WTC11 (cell line): Measurements from ENCODE around the gene PTPRH. TPM values are rescaled to one million over a fixed set of nuclear protein-coding genes. Genes with fewer than 3 reads are reported as not detected.

Source experiments
- ATAC-seq: fragments of 200-7000 bp; cut with Tn5 transposase; 2 replicates; pipeline ENCODE4 v1.10.0; 2021; ENCODE audit warnings: mild to moderate bottlenecking, moderate library complexity
- CTCF ChIA-PET: fragments of 300-600 bp; sonication (Branson Sonifier 250); formaldehyde crosslinking; loops from one replicate; lab custom pipeline; 2021; ENCODE audit warnings: antibody characterized with exemption; lab: Charles Lee
- POLR2A ChIA-PET: fragments of 350-600 bp; sonication (Branson Sonifier 250); formaldehyde crosslinking; loops from one replicate; lab custom pipeline; 2021; ENCODE audit warnings: antibody characterized with exemption; lab: Charles Lee
- DNase-seq: peaks from one replicate; pipeline ENCODE4 v3.0.0; 2021; ENCODE audit warnings: low spot score
- H3K27ac Mint-ChIP-seq: 2 replicates; pipeline ENCODE4 v1.8.0; 2021; ENCODE audit warnings: mixed read lengths
- H3K27me3 Mint-ChIP-seq: 2 replicates; pipeline ENCODE4 v1.8.0; 2021; ENCODE audit warnings: low read depth, mild to moderate bottlenecking, moderate library complexity, mixed read lengths
- H3K36me3 Mint-ChIP-seq: 2 replicates; pipeline ENCODE4 v1.8.0; 2021; ENCODE audit warnings: mixed read lengths
- H3K4me1 Mint-ChIP-seq: 2 replicates; pipeline ENCODE4 v1.8.0; 2022; ENCODE audit warnings: mixed read lengths
- H3K4me3 Mint-ChIP-seq: 2 replicates; pipeline ENCODE4 v1.8.0; 2021; ENCODE audit warnings: mild to moderate bottlenecking, moderate library complexity, mixed read lengths
- H3K9me3 Mint-ChIP-seq: 2 replicates; pipeline ENCODE4 v1.8.0; 2021; ENCODE audit warnings: mixed read lengths
- FOXK1 ChIP-seq: sonication (generic); formaldehyde crosslinking; IDR thresholded peaks from 2 replicates; pipeline ENCODE4 v1.8.0; 2022; ENCODE audit warnings: mild to moderate bottlenecking, moderate library complexity, missing genetic modification reagents
- NR2C2 ChIP-seq: sonication (generic); formaldehyde crosslinking; IDR thresholded peaks from 2 replicates; pipeline ENCODE4 v1.8.0; 2022; ENCODE audit warnings: mild to moderate bottlenecking, missing genetic modification reagents
- RORB ChIP-seq: fragments of 250-450 bp; sonication (Bioruptor Pico); IDR thresholded peaks from 2 replicates; pipeline ENCODE4 v1.9.0; 2021; ENCODE audit warnings: mild to moderate bottlenecking
- SP1 ChIP-seq: sonication (generic); formaldehyde crosslinking; conservative IDR thresholded peaks from 2 replicates; pipeline ENCODE4 v1.8.1; 2022; ENCODE audit warnings: missing genetic modification reagents
- ZNF232 ChIP-seq: sonication (generic); formaldehyde crosslinking; IDR thresholded peaks from 2 replicates; pipeline ENCODE4 v1.8.0; 2022; ENCODE audit warnings: mild to moderate bottlenecking, missing genetic modification reagents
- total RNA-seq: library from RNA; stranded (reverse); gene quantifications from 3 replicates; pipeline ENCODE4 v1.2.3, GENCODE V29; 2021
- TF ChIP-seq, protein P1 (sequence below): fragments of 250-450 bp; sonication (Bioruptor Pico); IDR thresholded peaks from 2 replicates; pipeline ENCODE4 v1.9.0; 2021; ENCODE audit warnings: mild to moderate bottlenecking, borderline replicate concordance
- TF ChIP-seq, protein P2 (sequence below): sonication (generic); formaldehyde crosslinking; IDR thresholded peaks from 2 replicates; pipeline ENCODE4 v1.8.0; 2022; ENCODE audit warnings: missing genetic modification reagents
- TF ChIP-seq, protein P3 (sequence below): sonication (generic); formaldehyde crosslinking; IDR thresholded peaks from 2 replicates; pipeline ENCODE4 v1.8.0; 2022; ENCODE audit warnings: mild to moderate bottlenecking, missing genetic modification reagents
- TF ChIP-seq, protein P4 (sequence below): fragments of 250-450 bp; sonication (Bioruptor Pico); conservative IDR thresholded peaks from 2 replicates; pipeline ENCODE4 v1.9.0; 2021; ENCODE audit warnings: mild to moderate bottlenecking
- TF ChIP-seq, protein P5 (sequence below): fragments of 200-600 bp; IDR thresholded peaks from 2 replicates; pipeline ENCODE4 v1.8.0; 2022; ENCODE audit warnings: antibody characterized with exemption
- TF ChIP-seq, protein P6 (sequence below): sonication (generic); formaldehyde crosslinking; IDR thresholded peaks from 2 replicates; pipeline ENCODE4 v1.8.1; 2023; ENCODE audit warnings: mild to moderate bottlenecking, moderate library complexity, missing genetic modification reagents
- TF ChIP-seq, protein P7 (sequence below): sonication (generic); formaldehyde crosslinking; IDR thresholded peaks from 2 replicates; pipeline ENCODE4 v1.8.1; 2022; ENCODE audit warnings: mild to moderate bottlenecking, moderate library complexity, missing genetic modification reagents

PTPRH gene
- total RNA-seq, 1 experiment from 2014 or later, result 0.63 TPM

DNA sequence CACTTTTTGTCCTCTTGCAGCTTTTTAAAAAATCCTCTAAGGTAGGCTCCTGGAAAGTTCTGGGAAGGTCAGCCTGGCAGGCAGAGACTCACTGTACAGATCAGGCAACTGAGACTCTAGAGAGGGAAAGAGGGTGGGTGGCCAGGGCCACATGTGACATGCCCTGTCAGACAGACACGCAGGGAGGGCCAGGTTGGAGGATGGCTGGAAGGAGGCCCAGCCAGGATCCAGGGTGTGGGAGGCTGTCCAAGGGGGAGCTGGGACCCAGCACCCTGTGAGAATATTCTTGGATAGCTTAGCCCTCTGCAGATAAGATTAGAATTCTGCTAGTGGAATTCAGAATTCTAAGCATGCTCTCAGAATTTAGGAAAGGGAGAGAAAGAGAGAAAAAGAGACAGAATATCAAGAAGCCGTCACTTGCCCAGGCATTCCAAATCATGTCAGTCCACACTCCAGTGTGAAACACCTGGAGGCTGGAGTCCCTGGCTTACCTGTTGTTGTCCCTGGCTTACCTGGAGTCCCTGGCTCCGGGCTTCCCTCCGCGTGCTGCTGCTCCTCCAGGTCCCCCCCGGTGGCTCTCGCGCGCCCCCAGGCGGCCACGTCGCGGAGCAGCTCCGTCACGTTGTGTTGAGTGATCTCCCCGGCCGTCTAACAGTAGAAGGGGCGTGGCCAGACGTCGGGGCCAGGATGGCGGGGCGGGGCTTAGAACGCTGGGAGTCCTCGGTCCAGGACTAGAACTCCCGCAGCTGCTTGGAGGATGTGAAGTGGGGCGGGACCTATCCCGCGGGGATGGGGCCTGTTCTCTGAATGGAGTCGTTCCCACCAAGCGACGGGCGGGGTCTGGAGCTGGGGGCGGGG is 48.9 kb downstream of the PTPRH start:
- POLR2A ChIA-PET, result interaction anchor here (0.6 to 1.9 kb wide), 6 partner anchors 11 to 279 kb away, joined by 3 to 11 read pairs (median 4); partner anchors contain the start of gene TNNT1
- no peak overlapping the region for H3K27ac Mint-ChIP-seq
- DNase-seq, result peak; percentile 100
- TF ChIP-seq, protein P1, sequence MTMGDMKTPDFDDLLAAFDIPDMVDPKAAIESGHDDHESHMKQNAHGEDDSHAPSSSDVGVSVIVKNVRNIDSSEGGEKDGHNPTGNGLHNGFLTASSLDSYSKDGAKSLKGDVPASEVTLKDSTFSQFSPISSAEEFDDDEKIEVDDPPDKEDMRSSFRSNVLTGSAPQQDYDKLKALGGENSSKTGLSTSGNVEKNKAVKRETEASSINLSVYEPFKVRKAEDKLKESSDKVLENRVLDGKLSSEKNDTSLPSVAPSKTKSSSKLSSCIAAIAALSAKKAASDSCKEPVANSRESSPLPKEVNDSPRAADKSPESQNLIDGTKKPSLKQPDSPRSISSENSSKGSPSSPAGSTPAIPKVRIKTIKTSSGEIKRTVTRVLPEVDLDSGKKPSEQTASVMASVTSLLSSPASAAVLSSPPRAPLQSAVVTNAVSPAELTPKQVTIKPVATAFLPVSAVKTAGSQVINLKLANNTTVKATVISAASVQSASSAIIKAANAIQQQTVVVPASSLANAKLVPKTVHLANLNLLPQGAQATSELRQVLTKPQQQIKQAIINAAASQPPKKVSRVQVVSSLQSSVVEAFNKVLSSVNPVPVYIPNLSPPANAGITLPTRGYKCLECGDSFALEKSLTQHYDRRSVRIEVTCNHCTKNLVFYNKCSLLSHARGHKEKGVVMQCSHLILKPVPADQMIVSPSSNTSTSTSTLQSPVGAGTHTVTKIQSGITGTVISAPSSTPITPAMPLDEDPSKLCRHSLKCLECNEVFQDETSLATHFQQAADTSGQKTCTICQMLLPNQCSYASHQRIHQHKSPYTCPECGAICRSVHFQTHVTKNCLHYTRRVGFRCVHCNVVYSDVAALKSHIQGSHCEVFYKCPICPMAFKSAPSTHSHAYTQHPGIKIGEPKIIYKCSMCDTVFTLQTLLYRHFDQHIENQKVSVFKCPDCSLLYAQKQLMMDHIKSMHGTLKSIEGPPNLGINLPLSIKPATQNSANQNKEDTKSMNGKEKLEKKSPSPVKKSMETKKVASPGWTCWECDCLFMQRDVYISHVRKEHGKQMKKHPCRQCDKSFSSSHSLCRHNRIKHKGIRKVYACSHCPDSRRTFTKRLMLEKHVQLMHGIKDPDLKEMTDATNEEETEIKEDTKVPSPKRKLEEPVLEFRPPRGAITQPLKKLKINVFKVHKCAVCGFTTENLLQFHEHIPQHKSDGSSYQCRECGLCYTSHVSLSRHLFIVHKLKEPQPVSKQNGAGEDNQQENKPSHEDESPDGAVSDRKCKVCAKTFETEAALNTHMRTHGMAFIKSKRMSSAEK (CRISPR knock-in tag), result no peak
- TF ChIP-seq ZNF232 (CRISPR knock-in tag) (0 out of 2 replicates have a peak, but pooled peaks have one; percentile 23), FOXK1 (0 out of 2 replicates have a peak, but pooled peaks have one; percentile 35), SP1 (peak; percentile 96), RORB (CRISPR knock-in tag) (no peak), NR2C2 (CRISPR knock-in tag) (no peak)
- TF ChIP-seq, protein P2, sequence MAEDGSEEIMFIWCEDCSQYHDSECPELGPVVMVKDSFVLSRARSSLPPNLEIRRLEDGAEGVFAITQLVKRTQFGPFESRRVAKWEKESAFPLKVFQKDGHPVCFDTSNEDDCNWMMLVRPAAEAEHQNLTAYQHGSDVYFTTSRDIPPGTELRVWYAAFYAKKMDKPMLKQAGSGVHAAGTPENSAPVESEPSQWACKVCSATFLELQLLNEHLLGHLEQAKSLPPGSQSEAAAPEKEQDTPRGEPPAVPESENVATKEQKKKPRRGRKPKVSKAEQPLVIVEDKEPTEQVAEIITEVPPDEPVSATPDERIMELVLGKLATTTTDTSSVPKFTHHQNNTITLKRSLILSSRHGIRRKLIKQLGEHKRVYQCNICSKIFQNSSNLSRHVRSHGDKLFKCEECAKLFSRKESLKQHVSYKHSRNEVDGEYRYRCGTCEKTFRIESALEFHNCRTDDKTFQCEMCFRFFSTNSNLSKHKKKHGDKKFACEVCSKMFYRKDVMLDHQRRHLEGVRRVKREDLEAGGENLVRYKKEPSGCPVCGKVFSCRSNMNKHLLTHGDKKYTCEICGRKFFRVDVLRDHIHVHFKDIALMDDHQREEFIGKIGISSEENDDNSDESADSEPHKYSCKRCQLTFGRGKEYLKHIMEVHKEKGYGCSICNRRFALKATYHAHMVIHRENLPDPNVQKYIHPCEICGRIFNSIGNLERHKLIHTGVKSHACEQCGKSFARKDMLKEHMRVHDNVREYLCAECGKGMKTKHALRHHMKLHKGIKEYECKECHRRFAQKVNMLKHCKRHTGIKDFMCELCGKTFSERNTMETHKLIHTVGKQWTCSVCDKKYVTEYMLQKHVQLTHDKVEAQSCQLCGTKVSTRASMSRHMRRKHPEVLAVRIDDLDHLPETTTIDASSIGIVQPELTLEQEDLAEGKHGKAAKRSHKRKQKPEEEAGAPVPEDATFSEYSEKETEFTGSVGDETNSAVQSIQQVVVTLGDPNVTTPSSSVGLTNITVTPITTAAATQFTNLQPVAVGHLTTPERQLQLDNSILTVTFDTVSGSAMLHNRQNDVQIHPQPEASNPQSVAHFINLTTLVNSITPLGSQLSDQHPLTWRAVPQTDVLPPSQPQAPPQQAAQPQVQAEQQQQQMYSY (CRISPR knock-in tag), result 0 out of 2 replicates have a peak, but pooled peaks have one; percentile 34
- TF ChIP-seq, protein P3, sequence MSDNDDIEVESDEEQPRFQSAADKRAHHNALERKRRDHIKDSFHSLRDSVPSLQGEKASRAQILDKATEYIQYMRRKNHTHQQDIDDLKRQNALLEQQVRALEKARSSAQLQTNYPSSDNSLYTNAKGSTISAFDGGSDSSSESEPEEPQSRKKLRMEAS, result peak; percentile 81; the same call in 1 of the 2 replicates
- TF ChIP-seq, protein P4, sequence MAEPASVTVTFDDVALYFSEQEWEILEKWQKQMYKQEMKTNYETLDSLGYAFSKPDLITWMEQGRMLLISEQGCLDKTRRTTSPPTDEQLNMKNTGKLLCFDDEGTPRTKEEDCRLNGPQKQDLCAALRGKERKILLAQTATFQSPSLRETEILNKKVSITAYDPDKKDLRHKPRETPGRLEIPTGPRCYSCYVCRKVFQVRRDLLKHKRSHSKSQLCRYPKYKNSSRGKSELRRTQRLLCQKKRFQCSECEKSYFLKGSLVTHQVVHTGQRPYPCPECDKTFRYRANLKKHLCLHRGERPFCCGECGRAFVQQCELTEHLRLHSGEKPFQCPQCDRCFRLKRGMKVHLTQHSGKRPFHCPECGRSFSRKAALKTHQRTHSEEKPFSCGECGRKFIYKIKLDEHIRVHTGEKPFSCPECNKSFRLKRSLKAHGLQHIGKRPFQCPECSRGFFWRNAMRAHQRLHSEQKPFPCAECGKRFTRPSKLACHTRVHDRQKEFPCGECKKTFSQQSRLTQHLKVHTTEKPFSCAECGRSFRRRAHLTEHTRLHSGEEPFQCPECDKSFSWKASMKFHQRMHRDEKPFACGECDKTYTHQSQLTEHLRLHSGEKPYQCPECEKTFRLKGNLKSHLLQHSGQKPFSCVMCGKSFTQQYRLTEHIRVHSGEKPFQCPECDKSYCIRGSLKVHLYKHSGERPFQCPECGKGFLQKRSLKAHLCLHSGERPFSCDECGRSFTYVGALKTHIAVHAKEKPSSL (CRISPR knock-in tag), result no peak
- TF ChIP-seq, protein P5, sequence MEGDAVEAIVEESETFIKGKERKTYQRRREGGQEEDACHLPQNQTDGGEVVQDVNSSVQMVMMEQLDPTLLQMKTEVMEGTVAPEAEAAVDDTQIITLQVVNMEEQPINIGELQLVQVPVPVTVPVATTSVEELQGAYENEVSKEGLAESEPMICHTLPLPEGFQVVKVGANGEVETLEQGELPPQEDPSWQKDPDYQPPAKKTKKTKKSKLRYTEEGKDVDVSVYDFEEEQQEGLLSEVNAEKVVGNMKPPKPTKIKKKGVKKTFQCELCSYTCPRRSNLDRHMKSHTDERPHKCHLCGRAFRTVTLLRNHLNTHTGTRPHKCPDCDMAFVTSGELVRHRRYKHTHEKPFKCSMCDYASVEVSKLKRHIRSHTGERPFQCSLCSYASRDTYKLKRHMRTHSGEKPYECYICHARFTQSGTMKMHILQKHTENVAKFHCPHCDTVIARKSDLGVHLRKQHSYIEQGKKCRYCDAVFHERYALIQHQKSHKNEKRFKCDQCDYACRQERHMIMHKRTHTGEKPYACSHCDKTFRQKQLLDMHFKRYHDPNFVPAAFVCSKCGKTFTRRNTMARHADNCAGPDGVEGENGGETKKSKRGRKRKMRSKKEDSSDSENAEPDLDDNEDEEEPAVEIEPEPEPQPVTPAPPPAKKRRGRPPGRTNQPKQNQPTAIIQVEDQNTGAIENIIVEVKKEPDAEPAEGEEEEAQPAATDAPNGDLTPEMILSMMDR, result peak; percentile 95
- TF ChIP-seq, protein P6, sequence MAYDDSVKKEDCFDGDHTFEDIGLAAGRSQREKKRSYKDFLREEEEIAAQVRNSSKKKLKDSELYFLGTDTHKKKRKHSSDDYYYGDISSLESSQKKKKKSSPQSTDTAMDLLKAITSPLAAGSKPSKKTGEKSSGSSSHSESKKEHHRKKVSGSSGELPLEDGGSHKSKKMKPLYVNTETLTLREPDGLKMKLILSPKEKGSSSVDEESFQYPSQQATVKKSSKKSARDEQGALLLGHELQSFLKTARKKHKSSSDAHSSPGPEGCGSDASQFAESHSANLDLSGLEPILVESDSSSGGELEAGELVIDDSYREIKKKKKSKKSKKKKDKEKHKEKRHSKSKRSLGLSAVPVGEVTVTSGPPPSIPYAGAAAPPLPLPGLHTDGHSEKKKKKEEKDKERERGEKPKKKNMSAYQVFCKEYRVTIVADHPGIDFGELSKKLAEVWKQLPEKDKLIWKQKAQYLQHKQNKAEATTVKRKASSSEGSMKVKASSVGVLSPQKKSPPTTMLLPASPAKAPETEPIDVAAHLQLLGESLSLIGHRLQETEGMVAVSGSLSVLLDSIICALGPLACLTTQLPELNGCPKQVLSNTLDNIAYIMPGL (CRISPR knock-in tag), result peak; percentile 92
- TF ChIP-seq, protein P7, sequence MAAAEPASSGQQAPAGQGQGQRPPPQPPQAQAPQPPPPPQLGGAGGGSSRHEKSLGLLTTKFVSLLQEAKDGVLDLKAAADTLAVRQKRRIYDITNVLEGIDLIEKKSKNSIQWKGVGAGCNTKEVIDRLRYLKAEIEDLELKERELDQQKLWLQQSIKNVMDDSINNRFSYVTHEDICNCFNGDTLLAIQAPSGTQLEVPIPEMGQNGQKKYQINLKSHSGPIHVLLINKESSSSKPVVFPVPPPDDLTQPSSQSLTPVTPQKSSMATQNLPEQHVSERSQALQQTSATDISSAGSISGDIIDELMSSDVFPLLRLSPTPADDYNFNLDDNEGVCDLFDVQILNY (CRISPR knock-in tag), result peak; percentile 53; the same call in 1 of the 2 replicates
- TF ChIP-seq, all 79 proteins: peak for 8
- Mint-ChIP-seq H3K4me1 (peaks cover 21% of the 10 kb centered on the region), H3K27me3 (peaks cover 77% of the 10 kb centered on the region), H3K4me3 (peak overlapping the region; percentile 64), H3K36me3 (no peaks in the 10 kb centered on the region), H3K9me3 (no peaks in the 10 kb centered on the region)
- peak; percentile 86 for ATAC-seq
- CTCF ChIA-PET, result interaction anchor here (0.6 to 4.5 kb wide), 53 partner anchors 9 to 1106 kb away, joined by 3 to 108 read pairs (median 4); partner anchors contain the start of genes EPS8L1, HSPBP1, KMT5C and PPP1R12C
